Neuronal stem cell (in vitro differentiated cells): Measurements from ENCODE around the gene CYP11A1.

Experiments
- DNase-seq: peaks from one replicate; pipeline ENCODE4 v3.0.0-alpha.2; 2013; ENCODE audit warnings: low spot score
- H2AFZ ChIP-seq: one replicate; pipeline ENCODE4 v1.6.1; 2013; ENCODE audit warnings: mild to moderate bottlenecking, low read length, inconsistent platforms
- H2AK5ac ChIP-seq: 2 replicates; pipeline ENCODE4 v1.6.1; 2013; ENCODE audit warnings: low read depth, mild to moderate bottlenecking, inconsistent platforms, low read length, moderate library complexity, mixed read lengths
- H2BK120ac ChIP-seq: 2 replicates; pipeline ENCODE4 v1.6.1; 2013; ENCODE audit warnings: low read depth, mild to moderate bottlenecking, inconsistent platforms, low read length, moderate library complexity, mixed read lengths
- H2BK12ac ChIP-seq: one replicate; pipeline ENCODE4 v1.6.1; 2013; ENCODE audit warnings: low read length, inconsistent platforms
- H2BK15ac ChIP-seq: 2 replicates; pipeline ENCODE4 v1.6.1; 2013; ENCODE audit warnings: mild to moderate bottlenecking, low read length, inconsistent platforms, mixed read lengths
- H2BK5ac ChIP-seq: one replicate; pipeline ENCODE4 v1.6.1; 2013; ENCODE audit warnings: inconsistent platforms, mild to moderate bottlenecking, low read length, moderate library complexity
- H3K14ac ChIP-seq: one replicate; pipeline ENCODE4 v1.6.1; 2013; ENCODE audit warnings: low read length, inconsistent platforms
- H3K18ac ChIP-seq: 2 replicates; pipeline ENCODE4 v1.6.1; 2013; ENCODE audit warnings: low read length, inconsistent platforms
- H3K23ac ChIP-seq: 2 replicates; pipeline ENCODE4 v1.6.1; 2013; ENCODE audit warnings: low read depth, mild to moderate bottlenecking, mixed read lengths, low read length, inconsistent platforms; ENCODE audit not compliant: poor library complexity
- H3K27ac ChIP-seq: replicated peaks from 3 replicates; pipeline ENCODE4 v1.5.1; 2013; ENCODE audit warnings: low read length, inconsistent platforms
- H3K27me3 ChIP-seq, 3 experiments: 2 replicates each; pipeline ENCODE4 v1.6.1; 2013; ENCODE audit warnings: low read length in 3 of 3, mild to moderate bottlenecking in 2 of 3, inconsistent platforms in 1 of 3, low read depth in 1 of 3, mixed read lengths in 1 of 3, moderate library complexity in 1 of 3; ENCODE audit not compliant: control insufficient read depth in 3 of 3, insufficient read depth in 3 of 3
- H3K36me3 ChIP-seq, 2 donors: replicated peaks in 1 of 2; 2 replicates each; pipeline ENCODE4 v1.6.1; 2013; ENCODE audit warnings: low read length in 2 of 2; ENCODE audit not compliant: control insufficient read depth in 2 of 2, insufficient read depth in 2 of 2
- H3K4ac ChIP-seq: 2 replicates; pipeline ENCODE4 v1.6.1; 2013; ENCODE audit warnings: inconsistent platforms, mild to moderate bottlenecking, low read length, moderate library complexity
- H3K4me1 ChIP-seq, 2 donors: 1 replicate in 1 of 2; 2 replicates in 1 of 2; pipeline ENCODE4 v1.6.1; 2013; ENCODE audit warnings: low read length in 2 of 2, low read depth in 1 of 2; ENCODE audit not compliant: control insufficient read depth in 2 of 2, insufficient read depth in 1 of 2
- H3K4me2 ChIP-seq: one replicate; pipeline ENCODE4 v1.6.1; 2013; ENCODE audit warnings: mild to moderate bottlenecking, low read length, inconsistent platforms; ENCODE audit not compliant: insufficient read depth, poor library complexity, severe bottlenecking
- H3K4me3 ChIP-seq, 2 donors: 2 replicates each; pipeline ENCODE4 v1.5.1; 2013; ENCODE audit warnings: low read length in 2 of 2, mild to moderate bottlenecking in 2 of 2, inconsistent platforms in 1 of 2, moderate library complexity in 1 of 2
- H3K79me1 ChIP-seq: one replicate; pipeline ENCODE4 v1.6.1; 2013; ENCODE audit warnings: low read depth, mild to moderate bottlenecking, inconsistent platforms, low read length, moderate library complexity
- H3K9ac ChIP-seq: one replicate; pipeline ENCODE4 v1.6.1; 2013; ENCODE audit warnings: mild to moderate bottlenecking, low read depth, low read length, inconsistent platforms; ENCODE audit not compliant: poor library complexity
- H3K9me3 ChIP-seq, 2 donors: replicated peaks in 1 of 2; 2 replicates each; pipeline versions ENCODE3 to v1.6.1; 2013; ENCODE audit warnings: low read length in 2 of 2, mild to moderate bottlenecking in 2 of 2, inconsistent platforms in 1 of 2, low read depth in 1 of 2, mixed read lengths in 1 of 2, moderate library complexity in 1 of 2; ENCODE audit not compliant: control insufficient read depth in 2 of 2, insufficient read depth in 1 of 2
- H4K8ac ChIP-seq: one replicate; pipeline ENCODE4 v1.6.1; 2013; ENCODE audit warnings: low read depth, mild to moderate bottlenecking, inconsistent platforms, low read length, moderate library complexity
- H4K91ac ChIP-seq: one replicate; pipeline ENCODE4 v1.6.1; 2013; ENCODE audit warnings: low read length, low read depth, mild to moderate bottlenecking, inconsistent platforms; ENCODE audit not compliant: poor library complexity
- WGBS, 2 donors: extraction: QIAGEN DNeasy Blood & Tissue Kit; methylation state at CpG; one replicate each; pipeline ENCODE4 v1.1.7; 2013; ENCODE audit warnings: missing lambda C conversion rate in 2 of 2, mixed read lengths in 1 of 2; ENCODE audit not compliant: insufficient read length in 2 of 2, insufficient replicate concordance in 1 of 2; ENCODE audit errors: extremely low coverage in 2 of 2; 5-methylcytosine and 5-hydroxymethylcytosine counted together

CYP11A1 gene

GRCh38 chr15:74316141-74316540 is 51.3 kb downstream of the CYP11A1 start:
- DNase-seq: no peak
- H2BK5ac ChIP-seq: no peak overlapping the region
- H2AFZ ChIP-seq: no peak overlapping the region
- no peak overlapping the region for H3K4ac ChIP-seq
- H3K9me3 ChIP-seq: no peaks in the 10 kb centered on the region
- no peak overlapping the region for H4K8ac ChIP-seq
- H3K14ac ChIP-seq: no peak overlapping the region
- H2AK5ac ChIP-seq: no peak overlapping the region
- no peaks in the 10 kb centered on the region for H3K79me1 ChIP-seq
- no peak overlapping the region for H2BK15ac ChIP-seq
- H3K4me1 ChIP-seq: peaks cover 36 to 53% of the 10 kb centered on the region in 2 donors
- H3K9ac ChIP-seq: no peak overlapping the region
- no peak overlapping the region for H3K27ac ChIP-seq
- no peak overlapping the region for H3K4me3 ChIP-seq
- H3K27me3 ChIP-seq: no peaks in the 10 kb centered on the region
- no peak overlapping the region for H2BK12ac ChIP-seq
- H3K4me2 ChIP-seq: no peak overlapping the region
- H4K91ac ChIP-seq: no peak overlapping the region
- H3K36me3 ChIP-seq: no peaks in the 10 kb centered on the region
- H2BK120ac ChIP-seq: no peak overlapping the region
- no peak overlapping the region for H3K18ac ChIP-seq
- no peak overlapping the region for H3K23ac ChIP-seq
- WGBS, 2 donors: no CpG with 5 or more reads among the region's 13 CpGs

GRCh38 chr15:74315626-74316025 is 51.8 kb downstream of the CYP11A1 start:
- Histone ChIP-seq H3K27me3 (no peaks in the 10 kb centered on the region), H3K4me1 (peaks cover 36 to 51% of the 10 kb centered on the region in 2 donors), H2BK12ac (peak overlapping the region; percentile 68), H2BK15ac (no peak overlapping the region), H3K4ac (no peak overlapping the region), H2BK120ac (no peak overlapping the region), H2AFZ (no peak overlapping the region), H4K91ac (no peak overlapping the region), H3K9ac (no peak overlapping the region), H3K27ac (no peak overlapping the region), H3K23ac (no peak overlapping the region), H3K14ac (no peak overlapping the region), H2BK5ac (no peak overlapping the region), H3K79me1 (no peaks in the 10 kb centered on the region), H3K18ac (peak overlapping the region; percentile 25), H3K9me3 (no peaks in the 10 kb centered on the region), H3K4me2 (no peak overlapping the region), H3K4me3 (no peak overlapping the region), H3K36me3 (no peaks in the 10 kb centered on the region), H4K8ac (no peak overlapping the region), H2AK5ac (no peak overlapping the region)
- no peak for DNase-seq
- WGBS, 2 donors: no CpG with 5 or more reads among the region's 5 CpGs

- H3K9ac ChIP-seq: no peak overlapping the region
- H3K4ac ChIP-seq: peak overlapping the region; percentile 10
- H3K79me1 ChIP-seq: no peaks in the 10 kb centered on the region
- peak overlapping the region; percentile 53 for H2BK12ac ChIP-seq
- H2BK120ac ChIP-seq: no peak overlapping the region
- no peak overlapping the region for H2AFZ ChIP-seq
- peak overlapping the region; percentile 88 for H3K18ac ChIP-seq
- H3K9me3 ChIP-seq: no peaks in the 10 kb centered on the region
- peak overlapping the region; percentile 89 for H2AK5ac ChIP-seq
- H3K27ac ChIP-seq: no peak overlapping the region
- H3K4me1 ChIP-seq: peaks cover 29 to 45% of the 10 kb centered on the region in 2 donors
- H3K4me3 ChIP-seq: no peak overlapping the region
- no peak for DNase-seq
- no peak overlapping the region for H2BK5ac ChIP-seq
- H2BK15ac ChIP-seq: no peak overlapping the region
- H3K23ac ChIP-seq: peak overlapping the region; percentile 3
- H3K36me3 ChIP-seq: no peaks in the 10 kb centered on the region
- no peaks in the 10 kb centered on the region for H3K27me3 ChIP-seq
- WGBS, 2 donors: no CpG with 5 or more reads among the region's 13 CpGs
- no peak overlapping the region for H4K91ac ChIP-seq
- no peak overlapping the region for H3K4me2 ChIP-seq
- H3K14ac ChIP-seq: peak overlapping the region; percentile 66
- no peak overlapping the region for H4K8ac ChIP-seq
Observed at GRCh38 chr15:74314795-74315438, 52.5 kb downstream of the CYP11A1 start.

- no peak overlapping the region for H3K27ac ChIP-seq
Observed at GRCh38 chr15:74313889-74314288, 53.6 kb downstream of the CYP11A1 start.

More at GRCh38 chr15:74313889-74314288, 53.6 kb downstream of the CYP11A1 start:
- Histone ChIP-seq H3K23ac (no peak overlapping the region), H2AK5ac (peak overlapping the region; percentile 79), H4K91ac (no peak overlapping the region), H3K14ac (peak overlapping the region; percentile 59), H2BK15ac (peak overlapping the region; percentile 12), H3K4me3 (no peak overlapping the region), H3K36me3 (no peaks in the 10 kb centered on the region), H3K4me1 (peaks cover 29 to 36% of the 10 kb centered on the region in 2 donors), H2BK120ac (no peak overlapping the region), H3K4ac (no peak overlapping the region), H4K8ac (no peak overlapping the region), H3K9ac (no peak overlapping the region), H2BK5ac (no peak overlapping the region), H3K9me3 (no peaks in the 10 kb centered on the region), H2BK12ac (no peak overlapping the region), H2AFZ (no peak overlapping the region), H3K79me1 (no peaks in the 10 kb centered on the region), H3K4me2 (no peak overlapping the region), H3K18ac (no peak overlapping the region), H3K27me3 (peaks cover 0 to 3% (median 0%) of the 10 kb centered on the region in 3 experiments)
- no CpG with 5 or more reads among the region's 7 CpGs for WGBS, 2 donors
- DNase-seq: no peak
